Measurements from ENCODE around the gene FBXW4. TPM values are rescaled to one million over a fixed set of nuclear protein-coding genes. Genes with fewer than 3 reads are reported as not detected.

FBXW4 gene
- total RNA-seq, 6 experiments from 2014 or later, result 15.1 to 29.5 (median 25.6) TPM

- Histone ChIP-seq H3K9me3 (no peaks in the 10 kb centered on the region), H3K4me1 (no peaks in the 10 kb centered on the region), H3K27me3 (no peaks in the 10 kb centered on the region), H3K27ac (no peak overlapping the region), H3K4me3 (no peak overlapping the region), H3K36me3 (peaks cover 0 to 35% (median 7%) of the 10 kb centered on the region in 4 donors)
- DNase-seq, result no peak
- intact Hi-C loops (cut with DNase I), result no loop called here
- 100% methylated on average over 1 of the region's 1 CpG for WGBS (ENCODE audit: insufficient coverage, low coverage, low lambda C conversion rate, missing lambda C conversion rate)
- ATAC-seq, result no peak
- TF ChIP-seq CTCF (IDR thresholded peaks at IDR 0.05) (no peak), POLR2A (IDR thresholded peaks at IDR 0.05) (no peak)
These were observed 31.9 kb downstream of the FBXW4 start for GRCh38 chr10:101663097-101663496.

GRCh38 chr10:101660256-101660655 is 34.7 kb downstream of the FBXW4 start:
- no peaks in the 10 kb centered on the region for H3K9me3 ChIP-seq
- 97% methylated on average over 4 of the region's 4 CpGs for WGBS (ENCODE audit: insufficient coverage, low coverage, low lambda C conversion rate, missing lambda C conversion rate)
- ATAC-seq, result no peak
- H3K27me3 ChIP-seq, result no peaks in the 10 kb centered on the region
- TF ChIP-seq CTCF (IDR thresholded peaks at IDR 0.05) (no peak), POLR2A (IDR thresholded peaks at IDR 0.05) (no peak)
- no peaks in the 10 kb centered on the region for H3K4me1 ChIP-seq
- no peak for DNase-seq
- peaks cover 0 to 19% (median 10%) of the 10 kb centered on the region in 4 donors for H3K36me3 ChIP-seq
- no peak overlapping the region for H3K27ac ChIP-seq
- no peak overlapping the region for H3K4me3 ChIP-seq
- intact Hi-C loops (cut with DNase I), result no loop called here

GRCh38 chr10:101658975-101659374 is 36.0 kb downstream of the FBXW4 start:
- ATAC-seq (peak in 1 of 4 donors; percentile 18), DNase-seq (no peak)
- H3K27ac ChIP-seq, result no peak overlapping the region
- TF ChIP-seq POLR2A (IDR thresholded peaks at IDR 0.05), result no peak
- no peak for TF ChIP-seq CTCF (IDR thresholded peaks at IDR 0.05)
- 100% methylated on average over 1 of the region's 5 CpGs for WGBS (ENCODE audit: insufficient coverage, low coverage, low lambda C conversion rate, missing lambda C conversion rate)
- H3K4me3 ChIP-seq, result no peak overlapping the region
- no peaks in the 10 kb centered on the region for H3K4me1 ChIP-seq
- no peaks in the 10 kb centered on the region for H3K27me3 ChIP-seq
- H3K36me3 ChIP-seq, result peaks cover 0 to 19% (median 10%) of the 10 kb centered on the region in 4 donors
- no peaks in the 10 kb centered on the region for H3K9me3 ChIP-seq
- intact Hi-C loops (cut with DNase I), result no loop called here

- H3K4me3 ChIP-seq, result no peak overlapping the region
- H3K27me3 ChIP-seq, result no peaks in the 10 kb centered on the region
- TF ChIP-seq POLR2A (IDR thresholded peaks at IDR 0.05) (no peak), CTCF (IDR thresholded peaks at IDR 0.05) (no peak)
- H3K4me1 ChIP-seq, result no peaks in the 10 kb centered on the region
- ATAC-seq (no peak), DNase-seq (no peak)
- intact Hi-C loops (cut with DNase I), result no loop called here
- H3K36me3 ChIP-seq, result peaks cover 0 to 12% (median 8%) of the 10 kb centered on the region in 4 donors
- H3K27ac ChIP-seq, result no peak overlapping the region
- WGBS (ENCODE audit: insufficient coverage, low coverage, low lambda C conversion rate, missing lambda C conversion rate), result 88% methylated on average over 2 of the region's 2 CpGs
- no peaks in the 10 kb centered on the region for H3K9me3 ChIP-seq
These were observed 38.1 kb downstream of the FBXW4 start for GRCh38 chr10:101656890-101657289.

- 70% methylated on average over 5 of the region's 6 CpGs for WGBS (ENCODE audit: insufficient coverage, low coverage, low lambda C conversion rate, missing lambda C conversion rate)
- peaks cover 0 to 12% (median 8%) of the 10 kb centered on the region in 4 donors for H3K36me3 ChIP-seq
- intact Hi-C loops (cut with DNase I), result no loop called here
These were observed 39.4 kb downstream of the FBXW4 start for GRCh38 chr10:101655570-101655969.

More at GRCh38 chr10:101655570-101655969, 39.4 kb downstream of the FBXW4 start:
- TF ChIP-seq CTCF (IDR thresholded peaks at IDR 0.05), result no peak
- TF ChIP-seq POLR2A (IDR thresholded peaks at IDR 0.05), result no peak
- no peak for DNase-seq
- no peaks in the 10 kb centered on the region for H3K9me3 ChIP-seq
- no peak for ATAC-seq
- H3K4me3 ChIP-seq, result no peak overlapping the region
- no peak overlapping the region for H3K27ac ChIP-seq
- no peaks in the 10 kb centered on the region for H3K4me1 ChIP-seq
- H3K27me3 ChIP-seq, result no peaks in the 10 kb centered on the region

Data from right lobe of liver (tissue), 6 donors.